Duodenal mucosa (tissue), 2 donors: ENCODE results near the gene TIMP3.

Source experiments
- H3K27ac ChIP-seq: one replicate; pipeline ENCODE4 v1.7.0; 2013; ENCODE audit warnings: low read depth, low read length
- H3K27me3 ChIP-seq, 2 donors: one replicate each; pipeline ENCODE4 v1.7.0; 2013; ENCODE audit warnings: low read length in 2 of 2, control low read depth in 1 of 2; ENCODE audit not compliant: insufficient read depth in 2 of 2, control insufficient read depth in 1 of 2
- H3K36me3 ChIP-seq, 2 donors: one replicate each; pipeline ENCODE4 v1.7.0; 2013; ENCODE audit warnings: low read length in 2 of 2, control low read depth in 1 of 2; ENCODE audit not compliant: insufficient read depth in 2 of 2, control insufficient read depth in 1 of 2
- H3K4me1 ChIP-seq, 2 donors: one replicate each; pipeline ENCODE4 v1.7.0; 2013; ENCODE audit warnings: low read length in 2 of 2, control low read depth in 1 of 2; ENCODE audit not compliant: insufficient read depth in 2 of 2, control insufficient read depth in 1 of 2
- H3K4me3 ChIP-seq, 2 donors: one replicate each; pipeline ENCODE4 v1.7.0; 2013; ENCODE audit warnings: low read length in 2 of 2, low read depth in 1 of 2
- H3K9ac ChIP-seq, 2 donors: one replicate each; pipeline ENCODE4 v1.7.0; 2013; ENCODE audit warnings: low read length in 2 of 2, low read depth in 1 of 2
- H3K9me3 ChIP-seq, 2 donors: one replicate each; pipeline ENCODE4 v1.7.0; 2013; ENCODE audit warnings: low read length in 2 of 2, control low read depth in 1 of 2; ENCODE audit not compliant: control insufficient read depth in 1 of 2

Gene TIMP3

DNA sequence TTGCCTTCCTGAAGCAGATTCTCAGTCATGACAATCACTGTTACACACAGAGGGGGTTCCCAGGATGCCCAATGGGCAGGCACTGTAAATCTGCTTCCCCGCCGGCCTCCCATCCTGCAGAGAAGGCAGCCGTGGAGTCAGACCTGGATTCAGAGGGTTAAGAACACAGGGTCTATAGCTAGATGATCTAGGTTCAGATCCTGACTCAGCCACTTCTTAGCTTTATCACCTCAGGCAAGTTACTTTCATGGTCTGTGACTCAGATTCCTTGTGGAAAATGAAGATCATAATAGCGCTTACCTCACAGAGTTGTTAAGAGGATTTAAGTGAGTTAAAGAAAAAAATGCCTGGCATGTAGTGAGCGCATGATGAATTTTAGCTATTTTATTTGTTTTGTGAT, 95.9 kb downstream of the TIMP3 start:
- Histone ChIP-seq H3K27ac (no peak overlapping the region), H3K27me3 (no peaks in the 10 kb centered on the region), H3K36me3 (no peaks in the 10 kb centered on the region), H3K4me1 (peaks cover 0 to 11% of the 10 kb centered on the region in 2 donors), H3K9ac (no peak overlapping the region), H3K9me3 (no peaks in the 10 kb centered on the region), H3K4me3 (no peak overlapping the region)

DNA sequence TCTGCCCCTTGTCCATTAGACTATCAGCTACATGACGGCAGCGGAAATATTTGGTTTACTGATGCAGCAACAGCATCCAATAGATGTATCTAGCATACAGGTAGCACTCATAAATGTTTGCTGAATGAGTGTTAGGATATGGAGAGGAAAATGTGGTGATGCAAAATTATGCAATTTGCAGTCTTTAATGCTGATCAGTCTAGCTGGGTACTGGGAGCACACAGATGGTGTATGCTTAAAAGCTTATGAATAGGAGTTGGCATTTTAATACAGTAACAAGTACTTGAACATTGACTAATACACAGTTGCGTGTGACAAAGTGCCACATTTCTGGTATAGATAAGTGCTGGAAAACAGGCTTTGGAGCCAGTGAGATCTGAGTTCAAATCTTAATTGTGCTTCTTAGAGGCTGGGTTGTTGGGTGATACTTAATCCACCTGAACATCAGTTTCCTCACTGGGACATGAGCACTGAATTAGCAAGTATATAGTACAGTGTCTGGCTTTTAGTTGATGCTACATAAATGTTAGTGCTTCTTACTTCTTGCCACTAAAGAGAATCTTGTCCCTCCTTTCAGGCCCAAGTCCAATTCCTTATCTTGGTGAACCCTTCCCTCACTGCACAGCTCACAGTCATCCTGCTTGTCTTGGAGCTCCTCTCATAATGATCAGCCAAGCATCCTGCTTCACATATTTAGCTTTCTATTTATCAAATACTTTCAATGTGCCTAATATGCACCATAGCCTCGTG, 99.6 kb downstream of the TIMP3 start:
- peaks cover 0 to 11% of the 10 kb centered on the region in 2 donors for H3K4me1 ChIP-seq
- H3K36me3 ChIP-seq, result no peaks in the 10 kb centered on the region
- no peak overlapping the region for H3K4me3 ChIP-seq
- H3K9me3 ChIP-seq, result no peaks in the 10 kb centered on the region
- H3K27me3 ChIP-seq, result no peaks in the 10 kb centered on the region
- H3K27ac ChIP-seq, result no peak overlapping the region
- no peak overlapping the region for H3K9ac ChIP-seq

DNA sequence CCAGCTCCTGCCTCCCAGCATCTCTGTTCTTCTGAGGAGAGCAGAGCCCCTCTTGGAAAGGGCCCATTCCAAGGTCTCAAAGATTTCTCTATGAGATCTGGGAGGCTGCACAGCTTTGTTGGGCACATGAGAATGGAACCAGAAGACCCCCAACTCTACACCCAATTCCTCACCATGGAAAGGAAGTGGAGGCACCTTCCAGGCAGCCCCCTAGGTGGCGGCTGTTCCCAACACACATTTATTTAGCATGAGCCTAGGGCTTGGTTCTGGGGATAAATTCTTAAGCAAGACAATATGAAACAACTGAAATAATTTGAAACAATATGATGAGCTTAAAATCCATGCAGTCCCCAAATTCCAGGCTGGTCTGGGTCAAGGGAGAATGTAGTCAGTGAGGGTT, 100.4 kb downstream of the TIMP3 start:
- no peaks in the 10 kb centered on the region for H3K27me3 ChIP-seq
- H3K4me3 ChIP-seq, result no peak overlapping the region
- no peaks in the 10 kb centered on the region for H3K36me3 ChIP-seq
- H3K4me1 ChIP-seq, result peaks cover 0 to 7% of the 10 kb centered on the region in 2 donors
- no peaks in the 10 kb centered on the region for H3K9me3 ChIP-seq
- H3K27ac ChIP-seq, result no peak overlapping the region
- no peak overlapping the region for H3K9ac ChIP-seq

DNA sequence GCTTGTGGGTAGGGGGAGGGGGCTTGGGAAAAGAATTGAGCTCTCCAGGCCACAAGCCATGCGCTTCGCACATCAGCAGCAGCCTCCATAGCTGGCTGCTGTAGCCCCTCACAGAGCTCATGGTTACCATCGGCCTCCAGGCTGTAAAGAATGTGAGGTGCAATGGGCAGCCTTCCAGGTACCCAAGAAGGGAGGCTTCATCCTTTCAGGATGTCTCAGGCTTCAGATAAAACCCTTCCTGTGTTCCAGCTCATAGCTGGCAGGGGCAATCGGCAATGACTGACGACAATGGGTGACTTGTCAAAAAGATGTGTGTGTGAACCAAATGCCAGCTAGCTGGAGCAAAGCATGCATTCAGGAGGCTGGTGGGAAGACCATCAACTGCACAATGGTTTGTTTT, 102.0 kb downstream of the TIMP3 start:
- Histone ChIP-seq H3K9ac (no peak overlapping the region), H3K4me1 (no peaks in the 10 kb centered on the region), H3K4me3 (no peak overlapping the region), H3K9me3 (no peaks in the 10 kb centered on the region), H3K27me3 (no peaks in the 10 kb centered on the region), H3K36me3 (no peaks in the 10 kb centered on the region), H3K27ac (no peak overlapping the region)

DNA sequence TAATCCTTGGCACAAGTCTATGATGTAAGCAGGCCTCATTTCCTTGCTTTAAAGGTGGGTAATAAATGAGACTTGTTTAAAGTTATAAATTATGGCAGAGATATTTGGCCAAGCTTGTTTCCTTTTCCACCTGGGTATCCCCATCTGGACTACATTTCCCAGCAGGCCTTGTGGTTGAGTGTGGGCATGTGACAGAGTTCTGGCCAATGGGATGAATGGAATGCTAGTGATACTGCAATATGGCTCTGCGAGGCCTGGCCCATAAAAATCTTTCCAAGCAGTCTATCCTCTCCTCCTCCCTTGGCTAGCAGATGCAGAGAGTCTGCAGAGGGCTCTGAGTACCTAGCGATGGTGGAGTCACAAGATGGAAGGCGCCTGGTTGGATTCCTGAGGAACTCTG, 102.5 kb downstream of the TIMP3 start:
- no peaks in the 10 kb centered on the region for H3K36me3 ChIP-seq
- H3K9me3 ChIP-seq, result no peaks in the 10 kb centered on the region
- H3K4me3 ChIP-seq, result no peak overlapping the region
- H3K4me1 ChIP-seq, result no peaks in the 10 kb centered on the region
- H3K9ac ChIP-seq, result no peak overlapping the region
- H3K27ac ChIP-seq, result no peak overlapping the region
- H3K27me3 ChIP-seq, result no peaks in the 10 kb centered on the region

DNA sequence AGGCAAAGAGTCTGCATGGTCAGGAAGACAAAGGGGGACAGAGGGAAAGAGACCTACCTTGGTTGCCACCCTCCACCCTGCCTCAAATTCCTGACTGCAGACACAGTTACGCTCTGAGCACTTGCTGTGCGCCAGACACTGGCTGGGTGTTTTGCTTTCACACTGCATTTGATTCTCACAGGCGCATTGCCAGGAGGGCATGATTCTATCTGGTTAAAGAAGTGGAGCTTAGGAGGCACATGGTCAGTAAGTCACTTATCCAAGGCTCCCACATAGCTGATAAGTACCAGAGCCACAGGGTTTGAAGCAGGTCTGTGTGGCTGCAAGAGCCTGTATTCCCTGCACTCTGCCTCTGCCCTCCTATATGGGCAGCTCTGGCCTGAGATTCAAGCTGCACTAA, 103.9 kb downstream of the TIMP3 start:
- no peak overlapping the region for H3K4me3 ChIP-seq
- H3K4me1 ChIP-seq, result peaks cover 0 to 4% of the 10 kb centered on the region in 2 donors
- H3K27me3 ChIP-seq, result no peaks in the 10 kb centered on the region
- no peaks in the 10 kb centered on the region for H3K36me3 ChIP-seq
- no peak overlapping the region for H3K9ac ChIP-seq
- H3K27ac ChIP-seq, result no peak overlapping the region
- no peaks in the 10 kb centered on the region for H3K9me3 ChIP-seq

DNA sequence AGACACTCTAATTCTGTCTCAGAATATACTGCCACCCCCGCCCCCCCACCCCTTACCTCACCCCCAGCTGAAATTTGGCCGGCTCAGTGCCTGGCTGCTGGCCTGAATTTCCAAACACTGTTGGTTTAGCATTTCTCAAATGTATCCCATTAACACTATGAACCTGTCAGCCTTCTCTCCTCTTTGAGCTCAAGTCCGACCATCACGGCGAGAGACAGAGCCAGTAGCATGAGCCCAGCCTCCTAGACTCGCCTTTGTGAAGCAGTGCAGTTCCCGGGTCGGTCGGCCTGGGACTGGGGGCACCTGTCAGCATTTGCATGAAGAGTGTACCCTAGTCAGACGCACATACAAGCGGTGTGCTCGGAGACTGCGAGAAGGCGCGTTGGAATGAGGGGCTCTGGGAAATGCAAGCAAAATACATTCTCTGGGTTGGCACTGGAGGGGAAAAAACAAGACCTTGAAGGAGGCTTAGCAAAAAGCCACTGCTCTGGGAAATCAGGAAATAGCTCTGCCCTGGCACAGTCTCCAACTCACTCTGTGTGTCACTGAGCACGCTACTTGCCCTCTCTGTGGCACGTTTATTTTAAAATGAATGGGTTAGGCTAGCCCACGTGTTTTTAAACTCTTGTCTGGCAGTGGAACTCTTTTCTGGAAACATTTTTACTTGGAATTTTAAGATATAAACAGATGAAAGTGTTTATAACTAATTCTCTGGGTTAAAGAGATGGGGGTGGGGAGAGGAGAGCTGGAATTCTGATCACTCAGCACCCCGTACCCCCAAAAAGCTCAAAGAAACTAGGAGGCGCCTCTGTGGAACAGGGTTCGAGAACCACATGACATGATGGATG, 108.3 kb downstream of the TIMP3 start:
- Histone ChIP-seq H3K9ac (no peak overlapping the region), H3K36me3 (no peaks in the 10 kb centered on the region), H3K27ac (no peak overlapping the region), H3K4me1 (peaks cover 0 to 4% of the 10 kb centered on the region in 2 donors), H3K4me3 (no peak overlapping the region), H3K9me3 (no peaks in the 10 kb centered on the region), H3K27me3 (no peaks in the 10 kb centered on the region)

DNA sequence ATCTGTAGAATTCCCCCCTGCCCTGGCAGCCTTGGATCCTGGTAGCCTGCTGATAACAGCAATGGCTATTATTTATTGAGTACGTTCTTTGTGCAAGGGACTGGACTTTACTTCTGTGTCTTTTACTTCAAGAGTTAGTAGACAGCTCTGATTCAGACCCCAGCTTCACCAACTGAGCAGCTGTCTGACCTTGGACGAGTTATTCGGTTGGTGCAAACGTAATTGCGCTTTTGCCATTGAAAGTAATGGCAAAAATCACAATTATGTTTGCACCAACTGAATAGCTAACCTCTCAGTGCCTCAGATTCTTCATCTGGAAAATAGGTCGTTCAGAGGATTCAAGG, 108.9 kb downstream of the TIMP3 start:
- Histone ChIP-seq H3K27me3 (no peaks in the 10 kb centered on the region), H3K4me1 (peaks cover 0 to 4% of the 10 kb centered on the region in 2 donors), H3K4me3 (no peak overlapping the region), H3K36me3 (no peaks in the 10 kb centered on the region), H3K27ac (no peak overlapping the region), H3K9ac (no peak overlapping the region), H3K9me3 (peaks cover 0 to under 1% of the 10 kb centered on the region in 2 donors)

DNA sequence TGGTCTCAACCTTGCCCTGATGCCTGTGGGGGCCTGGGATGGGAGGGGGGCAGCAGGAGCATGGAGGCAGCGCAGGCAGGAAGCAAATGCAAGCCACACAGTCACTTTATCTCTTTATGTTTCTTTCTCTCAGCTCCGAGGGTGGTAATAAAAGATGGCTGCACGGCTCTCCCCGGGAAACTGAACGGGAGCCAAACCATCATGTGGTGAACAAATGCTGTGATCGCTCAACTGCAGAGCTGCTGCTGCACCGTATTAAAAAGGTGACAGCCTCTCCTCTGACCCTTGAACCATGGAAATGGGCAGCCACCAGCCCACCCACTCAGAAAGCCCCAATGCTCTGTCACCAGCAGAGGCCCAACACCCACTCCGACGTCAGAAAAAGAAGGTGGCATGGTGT, 110.0 kb downstream of the TIMP3 start:
- H3K4me3 ChIP-seq, result no peak overlapping the region
- H3K9me3 ChIP-seq, result peaks cover 0 to 7% of the 10 kb centered on the region in 2 donors
- H3K9ac ChIP-seq, result no peak overlapping the region
- no peaks in the 10 kb centered on the region for H3K27me3 ChIP-seq
- no peaks in the 10 kb centered on the region for H3K36me3 ChIP-seq
- peaks cover 0 to 4% of the 10 kb centered on the region in 2 donors for H3K4me1 ChIP-seq
- no peak overlapping the region for H3K27ac ChIP-seq
